Lower leg skin (tissue), 3 donors: Measurements from ENCODE around the gene MAPK8IP3.

Source experiments
- CTCF ChIP-seq, 3 donors: fragments of 450-650 bp; IDR thresholded peaks; one replicate each; pipeline ENCODE4 v1.5.1; 2016; ENCODE audit warnings: antibody characterized with exemption in 3 of 3, mild to moderate bottlenecking in 3 of 3, moderate library complexity in 2 of 3
- POLR2A ChIP-seq, 2 donors: fragments of 450-650 bp; IDR thresholded peaks; one replicate each; pipeline ENCODE4 v1.6.1; 2016 to 2017; ENCODE audit warnings: antibody characterized with exemption in 2 of 2, mild to moderate bottlenecking in 1 of 2, moderate library complexity in 1 of 2

GRCh38 chr16:1681032-1681431 lies 25.0 kb upstream of the MAPK8IP3 start:
- no peak for TF ChIP-seq POLR2A (IDR thresholded peaks at IDR 0.05)
- TF ChIP-seq CTCF (IDR thresholded peaks at IDR 0.05), result no peak
